Colonic mucosa (tissue), 4 donors: ENCODE data around the gene MCFD2. TPM values are rescaled to one million over a fixed set of nuclear protein-coding genes. Genes with fewer than 3 reads are reported as not detected.

Source experiments
- DNase-seq: peaks from one replicate; pipeline ENCODE4 v3.0.0-alpha.2; 2020
- H3K27ac ChIP-seq: fragments of 200-600 bp; one replicate; pipeline ENCODE4 v1.8.0; 2021
- H3K27me3 ChIP-seq: fragments of 200-600 bp; one replicate; pipeline ENCODE4 v1.8.0; 2021
- H3K36me3 ChIP-seq: fragments of 200-600 bp; one replicate; pipeline ENCODE4 v1.8.0; 2021
- H3K4me1 ChIP-seq: fragments of 200-600 bp; one replicate; pipeline ENCODE4 v1.8.0; 2021; ENCODE audit warnings: mild to moderate bottlenecking
- H3K4me3 ChIP-seq: fragments of 200-600 bp; one replicate; pipeline ENCODE4 v1.8.0; 2021
- H3K9ac ChIP-seq, 2 donors: one replicate each; pipeline ENCODE4 v1.7.0; 2013; ENCODE audit warnings: control low read depth in 2 of 2, low read depth in 2 of 2, low read length in 2 of 2
- H3K9me3 ChIP-seq: fragments of 200-600 bp; one replicate; pipeline ENCODE4 v1.8.0; 2021
- CTCF ChIP-seq: fragments of 200-600 bp; IDR thresholded peaks from one replicate; pipeline ENCODE4 v1.8.0; 2022; ENCODE audit warnings: antibody characterized with exemption, mild to moderate bottlenecking
- intact Hi-C: fragments of 100-400 bp; cut with DNase I; formaldehyde crosslinking; loops from one replicate; pipeline ENCODE4 v1.14.1; 2022
- total RNA-seq, 2 donors: library from RNA; stranded (reverse); fragmentation: NEBNext Ultra II Directional in 1 of 2; extraction: Animal tissue kit (Norgen Biotek cat#: 25700) in 1 of 2; gene quantifications; one replicate each; pipeline ENCODE4 v1.2.1, GENCODE V29; 2021
- donor health status: healthy.
- donor health status: DM: no; HTN: no; CAD: no.
- donor health status: DM: no; HTN: no; CAD: no.

The MCFD2 gene
- total RNA-seq, 2 donors from 2014 or later = 44.0 to 54.8 TPM

GRCh38 chr2:46921676-46922448 lies 6.3 kb upstream of the MCFD2 start:
- no peaks in the 10 kb centered on the region for H3K27me3 ChIP-seq
- no peak for DNase-seq
- no peak for TF ChIP-seq CTCF
- H3K4me1 ChIP-seq = no peaks in the 10 kb centered on the region
- H3K9me3 ChIP-seq = no peaks in the 10 kb centered on the region
- no peak overlapping the region for H3K27ac ChIP-seq
- H3K36me3 ChIP-seq = no peaks in the 10 kb centered on the region
- H3K9ac ChIP-seq = no peak overlapping the region
- H3K4me3 ChIP-seq = no peak overlapping the region
- intact Hi-C loops = no loop called here

GRCh38 chr2:46917628-46918027 lies 2.0 kb upstream of the MCFD2 start:
- TF ChIP-seq CTCF = no peak
- Histone ChIP-seq H3K4me3 (no peak overlapping the region), H3K9ac (no peak overlapping the region), H3K27ac (no peak overlapping the region), H3K4me1 (peaks cover 12% of the 10 kb centered on the region), H3K9me3 (no peaks in the 10 kb centered on the region), H3K36me3 (no peaks in the 10 kb centered on the region), H3K27me3 (no peaks in the 10 kb centered on the region)
- no peak for DNase-seq
- intact Hi-C loops = loop anchor here (5.0 kb wide), 1 partner anchor 405 kb away; no protein-coding TSS in a partner anchor

DNA sequence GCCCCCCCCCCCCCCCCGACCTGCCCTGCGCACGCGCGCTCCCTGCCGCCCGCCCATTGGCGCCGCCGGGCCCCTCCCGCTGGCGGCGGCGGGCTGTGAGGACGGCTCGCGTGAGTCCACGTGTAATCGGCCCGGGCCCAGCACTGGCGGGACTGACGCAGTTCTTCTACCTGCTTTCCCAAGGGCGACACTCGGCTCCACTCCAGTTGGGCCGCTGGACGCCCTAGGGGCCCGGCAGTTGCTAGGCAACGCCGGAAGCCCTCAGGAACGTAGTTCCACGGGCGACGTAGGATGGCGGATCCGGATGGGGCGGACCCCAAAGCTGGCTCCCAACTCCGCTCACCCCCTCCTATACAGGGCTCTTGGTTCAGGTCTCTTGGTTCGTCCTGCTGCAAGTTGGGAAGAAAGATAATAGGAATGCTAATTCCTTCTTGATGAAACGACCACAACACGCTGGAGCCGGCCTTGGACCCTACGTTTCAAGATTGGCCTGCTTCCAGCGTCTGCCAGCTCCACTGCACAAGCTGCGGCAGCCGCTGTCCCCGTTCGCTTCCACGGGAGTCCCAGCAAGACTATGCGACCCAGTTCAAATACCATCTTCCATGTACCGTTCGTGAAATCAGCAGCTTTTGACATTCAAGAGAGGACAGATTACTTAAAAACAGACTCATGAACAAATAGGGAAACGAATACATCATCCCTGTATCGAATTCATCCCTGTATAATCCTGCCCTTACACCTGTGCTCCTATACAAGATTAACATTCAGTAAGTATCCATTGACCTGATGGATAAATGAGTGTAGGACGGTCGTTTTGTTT lies 415 bp upstream of the MCFD2 start:
- no peaks in the 10 kb centered on the region for H3K27me3 ChIP-seq
- DNase-seq = peak; percentile 89
- H3K4me1 ChIP-seq = peaks cover 12% of the 10 kb centered on the region
- no peaks in the 10 kb centered on the region for H3K36me3 ChIP-seq
- no peak for TF ChIP-seq CTCF
- H3K27ac ChIP-seq = peak overlapping the region; percentile 89
- H3K4me3 ChIP-seq = peak overlapping the region; percentile 100
- H3K9ac ChIP-seq = peak overlapping the region; percentile 89 to 99
- H3K9me3 ChIP-seq = no peaks in the 10 kb centered on the region
- intact Hi-C loops = loop anchor here (5.0 kb wide), 1 partner anchor 406 kb away; no protein-coding TSS in a partner anchor

GRCh38 chr2:46914578-46915230 lies 902 bp downstream of the MCFD2 start:
- H3K36me3 ChIP-seq = no peaks in the 10 kb centered on the region
- peak overlapping the region; percentile 89 for H3K27ac ChIP-seq
- TF ChIP-seq CTCF = no peak
- DNase-seq = no peak
- H3K4me1 ChIP-seq = peaks cover 12% of the 10 kb centered on the region
- no peaks in the 10 kb centered on the region for H3K27me3 ChIP-seq
- intact Hi-C loops = loop anchor here (5.0 kb wide), 1 partner anchor 408 kb away; no protein-coding TSS in a partner anchor
- H3K4me3 ChIP-seq = peak overlapping the region; percentile 100
- H3K9me3 ChIP-seq = no peaks in the 10 kb centered on the region
- peak overlapping the region; percentile 77 to 99 for H3K9ac ChIP-seq
